ENCODE data around the gene MICB. TPM values are rescaled to one million over a fixed set of nuclear protein-coding genes. Genes with fewer than 3 reads are reported as not detected.

MICB gene
- total and polyA plus RNA-seq, 2 of the 8 experiments (the other 6 are each of a cell fraction or from before 2014, with no cell fraction given) = 16.2 to 25.3 TPM

DNA sequence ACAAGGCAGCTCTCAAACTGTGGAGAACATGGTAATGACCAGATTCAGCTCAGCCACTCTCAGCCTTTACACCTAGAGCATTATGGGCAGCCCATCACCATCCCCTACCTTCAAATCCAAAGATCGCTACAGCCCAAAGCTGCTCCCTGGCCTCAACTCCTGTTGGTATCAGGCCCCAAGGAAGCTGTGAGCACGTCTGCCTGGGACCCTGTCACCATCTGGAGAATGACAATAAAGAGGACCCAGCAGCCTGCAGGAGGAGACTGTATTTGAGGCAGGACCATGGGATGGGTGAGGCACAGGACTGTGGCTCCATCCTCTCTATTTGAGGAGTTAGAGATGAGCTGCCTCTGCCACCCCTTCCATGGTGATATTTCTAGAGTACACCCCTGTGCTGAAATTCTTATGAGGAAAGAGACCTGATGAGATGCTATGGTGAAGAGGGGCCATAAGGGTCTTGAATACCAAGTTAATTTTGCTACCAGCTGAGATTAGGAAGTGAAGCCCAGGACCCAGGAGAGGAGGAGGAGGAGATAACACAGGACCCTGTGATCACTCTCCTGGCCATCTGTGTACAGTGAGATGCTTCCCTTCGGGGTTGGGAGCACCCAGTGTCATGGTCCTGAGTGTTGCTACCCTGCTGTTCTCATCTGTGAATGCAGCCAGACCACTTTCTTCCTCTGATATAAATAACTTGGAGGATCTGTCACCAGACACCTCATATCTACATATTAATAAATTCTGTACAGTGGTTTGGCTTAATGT is 19.6 kb upstream of the MICB start:
- H3K9ac ChIP-seq (replicated peaks in 1 of 4; ENCODE audit: extremely low read depth in 1 of 4, low read depth in 3 of 4, low read length in 3 of 4) = no peak overlapping the region
- H3K56ac ChIP-seq (replicated peaks; ENCODE audit: insufficient read length, low read depth, low read length) = no peak overlapping the region
- H3K23ac ChIP-seq (ENCODE audit: insufficient read length) = no peak overlapping the region
- no peaks in the 10 kb centered on the region for H4K20me1 ChIP-seq (replicated peaks in 1 of 2; ENCODE audit: control insufficient read depth in 1 of 2, insufficient read depth in 2 of 2, low read length in 2 of 2)
- H3K18ac ChIP-seq (ENCODE audit: extremely low read depth, low read length) = no peak overlapping the region
- H3K4me3 ChIP-seq (ENCODE audit: extremely low read depth in 1 of 4, insufficient read depth in 2 of 4, low read depth in 3 of 4, low read length in 4 of 4) = no peak overlapping the region
- CTCF ChIA-PET (ENCODE audit: partially characterized antibody) = interaction anchor here (0.6 to 1.3 kb wide), 5 partner anchors 16 to 317 kb away, joined by 3 to 4 read pairs (median 3); no protein-coding TSS in a partner anchor
- H2BK5ac ChIP-seq (ENCODE audit: low read depth, low read length) = no peak overlapping the region
- H2BK20ac ChIP-seq (ENCODE audit: low read length) = no peak overlapping the region
- H3K79me1 ChIP-seq (ENCODE audit: low read depth, low read length) = no peaks in the 10 kb centered on the region
- DNase-seq (ENCODE audit: low read depth in 1 of 2, low spot score in 2 of 2) (peak in 1 of 2 experiments; percentile 1), FAIRE-seq (no peak)
- no peaks in the 10 kb centered on the region for H3K23me2 ChIP-seq (ENCODE audit: low read depth, low read length)
- H2AFZ ChIP-seq (ENCODE audit: low read length) = no peak overlapping the region
- H3K14ac ChIP-seq (ENCODE audit: insufficient read length) = no peak overlapping the region
- H2BK15ac ChIP-seq (ENCODE audit: low read length) = no peak overlapping the region
- POLR2A ChIA-PET (ENCODE audit: partially characterized antibody) = interaction anchor here (0.6 to 2.5 kb wide), 4 partner anchors 8 to 232 kb away, joined by 3 to 10 read pairs (median 4); partner anchors contain the start of gene DDX39B
- H3K9me3 ChIP-seq (ENCODE audit: insufficient read depth in 2 of 2, low read depth in 1 of 2, low read length in 1 of 2) = no peaks in the 10 kb centered on the region
- no peak overlapping the region for H2AK5ac ChIP-seq (ENCODE audit: low read depth, low read length)
- no peak overlapping the region for H4K8ac ChIP-seq (ENCODE audit: extremely low read depth, insufficient read depth, low read length)
- H2BK120ac ChIP-seq (replicated peaks; ENCODE audit: low read depth, low read length) = no peak overlapping the region
- no peaks in the 10 kb centered on the region for H3K36me3 ChIP-seq (ENCODE audit: control insufficient read depth in 2 of 4, insufficient read depth in 4 of 4, low read length in 3 of 4)
- H3K4me1 ChIP-seq (replicated peaks in 1 of 4; ENCODE audit: control insufficient read depth in 3 of 4, insufficient read depth in 4 of 4, low read length in 3 of 4) = no peaks in the 10 kb centered on the region
- H3K79me2 ChIP-seq (ENCODE audit: control insufficient read depth in 1 of 2, insufficient read depth in 2 of 2, low read length in 2 of 2) = no peaks in the 10 kb centered on the region
- H4K5ac ChIP-seq (ENCODE audit: insufficient read length, low read depth, low read length) = no peak overlapping the region
- TF ChIP-seq JUN (IDR thresholded peaks at IDR 0.05; ENCODE audit: low read depth, low read length) (no peak), BCL11A (IDR thresholded peaks at IDR 0.05; ENCODE audit: low read depth in 2 of 2, low read length in 2 of 2) (no peak), ZNF274 (IDR thresholded peaks at IDR 0.05; ENCODE audit: borderline replicate concordance, extremely low read depth, low read length) (no peak), CHD2 (IDR thresholded peaks at IDR 0.05; ENCODE audit: low read length) (no peak), POLR2A (IDR thresholded peaks at IDR 0.05; ENCODE audit: control extremely low read depth in 1 of 2, low read depth in 2 of 2, low read length in 2 of 2) (no peak)
- H2BK12ac ChIP-seq (ENCODE audit: low read depth, low read length) = no peak overlapping the region
- H3K4me2 ChIP-seq (ENCODE audit: insufficient read depth in 1 of 2, low read depth in 2 of 2, low read length in 2 of 2) = no peak overlapping the region
- H3K27ac ChIP-seq (ENCODE audit: low read depth, low read length) = no peak overlapping the region
- H3K27me3 ChIP-seq (replicated peaks in 1 of 4; ENCODE audit: control insufficient read depth in 3 of 4, extremely low read depth in 1 of 4, insufficient read depth in 3 of 4, low read length in 3 of 4) = no peaks in the 10 kb centered on the region; a peak in 2 of 7 replicates
- H3K4ac ChIP-seq (replicated peaks; ENCODE audit: insufficient read length, low read depth, low read length) = no peak overlapping the region
- H4K91ac ChIP-seq (replicated peaks; ENCODE audit: insufficient read length, low read length) = no peak overlapping the region
- WGBS, 2 experiments (ENCODE audit: extremely low coverage in 1 of 2, insufficient coverage in 1 of 2, insufficient read length in 1 of 2, insufficient replicate concordance in 2 of 2, low coverage in 1 of 2, low lambda C conversion rate in 2 of 2, missing lambda C conversion rate in 1 of 2) = 74% methylated on average over 3 of the region's 3 CpGs; no CpG with 5 or more reads in 1 of the 2 experiments
